ENCODE data around the gene SUPT20HL2. TPM values are rescaled to one million over a fixed set of nuclear protein-coding genes. Genes with fewer than 3 reads are reported as not detected.

Gene SUPT20HL2
- total and polyA plus RNA-seq, 10 of the 15 experiments (the other 5 are each of a cell fraction or from before 2014, with no cell fraction given), result not detected

- H3K27me3 ChIP-seq (replicated peaks in 1 of 2; ENCODE audit: control insufficient read depth in 2 of 2, insufficient read depth in 2 of 2, low read length in 1 of 2), result no peaks in the 10 kb centered on the region
- no peaks in the 10 kb centered on the region for H3K9me3 ChIP-seq (replicated peaks; ENCODE audit: control insufficient read depth, insufficient read depth, low read length)
- in situ Hi-C loops (cut with MboI) (no loop called here), intact Hi-C loops (cut with micrococcal nuclease; ENCODE audit: unreplicated experiment) (no loop called here)
- H3K79me2 ChIP-seq (ENCODE audit: control insufficient read depth, insufficient read depth, low read length), result no peaks in the 10 kb centered on the region
- H3K4me3 ChIP-seq, result no peak overlapping the region
- no peak overlapping the region for H3K9ac ChIP-seq (ENCODE audit: control insufficient read depth, insufficient read depth, low read length)
- no peaks in the 10 kb centered on the region for H4K20me1 ChIP-seq (ENCODE audit: control insufficient read depth, insufficient read depth)
- SMC1A ChIA-PET (ENCODE audit: uncharacterized antibody, unreplicated experiment), result no interaction called here
- POLR2A ChIA-PET, result no interaction called here
- CTCF ChIA-PET, result no interaction called here
- H3K27ac ChIP-seq (ENCODE audit: control insufficient read depth, insufficient read depth), result no peak overlapping the region
- RAD21 ChIA-PET (ENCODE audit: unreplicated experiment), result no interaction called here
- no peak overlapping the region for H3K4me2 ChIP-seq (ENCODE audit: control insufficient read depth, insufficient read depth)
- FAIRE-seq (no peak), ATAC-seq (no peak), DNase-seq (ENCODE audit: low read depth, low spot score) (no peak)
- WGBS (ENCODE audit: insufficient coverage, insufficient replicate concordance, low lambda C conversion rate, missing lambda C conversion rate), result 5% methylated on average over 2 of the region's 2 CpGs
- BruUV-seq (replicated peaks), result no TSS peak
- H2AFZ ChIP-seq (ENCODE audit: control insufficient read depth, low read depth, low read length), result no peak overlapping the region
- H3K36me3 ChIP-seq (ENCODE audit: control insufficient read depth in 2 of 2, insufficient read depth in 2 of 2, low read length in 1 of 2), result no peaks in the 10 kb centered on the region
- H3K4me1 ChIP-seq (ENCODE audit: control insufficient read depth, insufficient read depth, low read length), result no peaks in the 10 kb centered on the region
- no peak for TF ChIP-seq CREB1 (IDR thresholded peaks at IDR 0.05; ENCODE audit: low read depth)
- no peak for TF ChIP-seq MLLT1 (IDR thresholded peaks at IDR 0.05)
Measured at GRCh38 chrX:24301806-24302205, 12.1 kb downstream of the SUPT20HL2 start.

GRCh38 chrX:24301060-24301459 is 12.8 kb downstream of the SUPT20HL2 start:
- Histone ChIP-seq H3K36me3 (ENCODE audit: control insufficient read depth in 2 of 2, insufficient read depth in 2 of 2, low read length in 1 of 2) (no peaks in the 10 kb centered on the region), H3K9me3 (replicated peaks; ENCODE audit: control insufficient read depth, insufficient read depth, low read length) (no peaks in the 10 kb centered on the region), H3K4me1 (ENCODE audit: control insufficient read depth, insufficient read depth, low read length) (no peaks in the 10 kb centered on the region), H3K79me2 (ENCODE audit: control insufficient read depth, insufficient read depth, low read length) (no peaks in the 10 kb centered on the region), H3K4me3 (no peak overlapping the region), H3K4me2 (ENCODE audit: control insufficient read depth, insufficient read depth) (no peak overlapping the region), H4K20me1 (ENCODE audit: control insufficient read depth, insufficient read depth) (no peaks in the 10 kb centered on the region), H3K9ac (ENCODE audit: control insufficient read depth, insufficient read depth, low read length) (no peak overlapping the region), H3K27me3 (replicated peaks in 1 of 2; ENCODE audit: control insufficient read depth in 2 of 2, insufficient read depth in 2 of 2, low read length in 1 of 2) (no peaks in the 10 kb centered on the region), H3K27ac (ENCODE audit: control insufficient read depth, insufficient read depth) (no peak overlapping the region), H2AFZ (ENCODE audit: control insufficient read depth, low read depth, low read length) (no peak overlapping the region)
- CTCF ChIA-PET, result interaction anchor here (0.7 kb wide), 1 partner anchor 400 kb away, joined by 3 read pairs; no protein-coding TSS in a partner anchor
- RAD21 ChIA-PET (ENCODE audit: unreplicated experiment), result no interaction called here
- no TSS peak for BruUV-seq (replicated peaks)
- WGBS (ENCODE audit: insufficient coverage, insufficient replicate concordance, low lambda C conversion rate, missing lambda C conversion rate), result 0% methylated on average over 1 of the region's 1 CpG
- FAIRE-seq, result no peak
- POLR2A ChIA-PET, result no interaction called here
- no peak for ATAC-seq
- SMC1A ChIA-PET (ENCODE audit: uncharacterized antibody, unreplicated experiment), result no interaction called here
- in situ Hi-C loops (cut with MboI) (no loop called here), intact Hi-C loops (cut with micrococcal nuclease; ENCODE audit: unreplicated experiment) (no loop called here)
- no peak for DNase-seq (ENCODE audit: low read depth, low spot score)
- TF ChIP-seq MYC (IDR thresholded peaks at IDR 0.05; ENCODE audit: insufficient read depth, insufficient read length, insufficient replicate concordance, low read length, severe bottlenecking) (no peak), BRCA1 (IDR thresholded peaks at IDR 0.05; ENCODE audit: low read depth, low read length) (no peak), MEF2B (IDR thresholded peaks at IDR 0.05; ENCODE audit: partially characterized antibody, poor library complexity, severe bottlenecking) (no peak), SMAD5 (IDR thresholded peaks at IDR 0.05; ENCODE audit: low read depth) (no peak), DPF2 (IDR thresholded peaks at IDR 0.05) (no peak), CHD4 (IDR thresholded peaks at IDR 0.05) (no peak), CTCF (IDR thresholded peaks at IDR 0.05 in 2 of 3, conservative IDR thresholded peaks at IDR 0.05 in 1 of 3; ENCODE audit: control insufficient read depth in 2 of 3, extremely low read depth in 1 of 3, insufficient read depth in 1 of 3, low read depth in 3 of 3, low read length in 3 of 3) (no peak), ZNF207 (IDR thresholded peaks at IDR 0.05; ENCODE audit: borderline replicate concordance) (no peak), MYB (IDR thresholded peaks at IDR 0.05; ENCODE audit: borderline replicate concordance, low read depth, low read length) (no peak), HCFC1 (IDR thresholded peaks at IDR 0.05; ENCODE audit: low read length) (no peak)
